GM21526 (cell line): ENCODE data around the gene PROM2.
"Not testable (repeated sequence)": the region's sequence is repeated elsewhere in the genome, so short reads cannot be mapped to it uniquely, and the experiment has no call there.

Experiments
- ATAC-seq: cut with Tn5 transposase; IDR thresholded peaks from one replicate; pipeline ENCODE4 v1.9.1; 2021; ENCODE audit warnings: moderate library complexity; ENCODE audit not compliant: unreplicated experiment, low FRiP score

The PROM2 gene, protein sequence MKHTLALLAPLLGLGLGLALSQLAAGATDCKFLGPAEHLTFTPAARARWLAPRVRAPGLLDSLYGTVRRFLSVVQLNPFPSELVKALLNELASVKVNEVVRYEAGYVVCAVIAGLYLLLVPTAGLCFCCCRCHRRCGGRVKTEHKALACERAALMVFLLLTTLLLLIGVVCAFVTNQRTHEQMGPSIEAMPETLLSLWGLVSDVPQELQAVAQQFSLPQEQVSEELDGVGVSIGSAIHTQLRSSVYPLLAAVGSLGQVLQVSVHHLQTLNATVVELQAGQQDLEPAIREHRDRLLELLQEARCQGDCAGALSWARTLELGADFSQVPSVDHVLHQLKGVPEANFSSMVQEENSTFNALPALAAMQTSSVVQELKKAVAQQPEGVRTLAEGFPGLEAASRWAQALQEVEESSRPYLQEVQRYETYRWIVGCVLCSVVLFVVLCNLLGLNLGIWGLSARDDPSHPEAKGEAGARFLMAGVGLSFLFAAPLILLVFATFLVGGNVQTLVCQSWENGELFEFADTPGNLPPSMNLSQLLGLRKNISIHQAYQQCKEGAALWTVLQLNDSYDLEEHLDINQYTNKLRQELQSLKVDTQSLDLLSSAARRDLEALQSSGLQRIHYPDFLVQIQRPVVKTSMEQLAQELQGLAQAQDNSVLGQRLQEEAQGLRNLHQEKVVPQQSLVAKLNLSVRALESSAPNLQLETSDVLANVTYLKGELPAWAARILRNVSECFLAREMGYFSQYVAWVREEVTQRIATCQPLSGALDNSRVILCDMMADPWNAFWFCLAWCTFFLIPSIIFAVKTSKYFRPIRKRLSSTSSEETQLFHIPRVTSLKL

DNA sequence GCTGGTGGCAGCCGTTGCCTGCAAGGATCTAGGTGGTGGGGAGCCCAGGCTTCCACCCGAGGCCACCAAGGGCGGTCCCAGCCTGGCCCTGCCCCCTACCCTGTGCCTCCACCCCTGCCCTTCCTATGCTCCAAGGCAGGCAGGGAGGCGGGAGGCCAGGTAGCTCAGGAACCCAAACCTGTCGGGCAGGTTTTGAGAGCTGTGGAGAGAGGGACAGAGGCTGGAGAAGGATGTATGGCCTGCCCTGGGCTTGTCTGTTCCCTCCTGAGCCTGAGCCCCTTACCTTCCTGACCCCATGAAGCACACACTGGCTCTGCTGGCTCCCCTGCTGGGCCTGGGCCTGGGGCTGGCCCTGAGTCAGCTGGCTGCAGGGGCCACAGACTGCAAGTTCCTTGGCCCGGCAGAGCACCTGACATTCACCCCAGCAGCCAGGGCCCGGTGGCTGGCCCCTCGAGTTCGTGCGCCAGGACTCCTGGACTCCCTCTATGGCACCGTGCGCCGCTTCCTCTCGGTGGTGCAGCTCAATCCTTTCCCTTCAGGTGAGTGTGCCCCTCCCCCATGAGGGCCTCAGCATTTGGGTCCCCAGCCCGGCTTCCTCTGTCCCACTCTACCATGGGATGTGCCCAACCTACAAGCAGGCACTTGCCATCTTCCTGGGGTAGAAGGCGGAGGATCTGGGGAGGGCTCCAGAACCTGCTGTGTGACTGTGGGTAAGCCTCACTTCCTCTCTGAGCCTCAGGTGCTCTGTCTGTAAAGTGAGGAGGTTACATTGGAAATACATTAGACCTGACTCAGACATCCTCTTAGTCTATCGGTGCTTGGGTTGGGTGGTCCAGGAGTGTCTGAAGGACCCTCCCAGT is at the start of gene PROM2:
Gene PROM2, plus strand, starts transcription at position 159 of the 860 bp plus-strand sequence. Its CDS starts 137 bp downstream, at position 296.
- no peak for ATAC-seq

DNA sequence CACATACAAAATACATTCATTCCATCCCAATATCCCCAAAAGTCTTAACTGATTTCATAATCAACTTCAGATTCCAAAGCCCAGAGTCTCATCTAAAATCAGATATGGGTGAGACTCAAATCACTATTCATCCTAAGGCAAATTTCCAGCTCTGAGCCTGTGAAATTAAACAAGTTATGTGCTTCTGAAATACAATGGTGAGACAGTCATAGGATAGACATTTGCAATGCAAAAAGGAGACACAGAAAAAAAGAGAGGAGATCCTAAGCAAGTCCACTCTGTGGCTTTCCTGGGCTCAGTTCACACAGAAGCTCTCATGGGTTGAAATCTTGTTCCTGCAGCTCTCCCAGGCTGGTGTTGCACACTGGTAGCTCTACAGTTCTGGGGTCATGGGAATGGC is 48.6 kb upstream of the PROM2 start:
- ATAC-seq, result no peak

DNA sequence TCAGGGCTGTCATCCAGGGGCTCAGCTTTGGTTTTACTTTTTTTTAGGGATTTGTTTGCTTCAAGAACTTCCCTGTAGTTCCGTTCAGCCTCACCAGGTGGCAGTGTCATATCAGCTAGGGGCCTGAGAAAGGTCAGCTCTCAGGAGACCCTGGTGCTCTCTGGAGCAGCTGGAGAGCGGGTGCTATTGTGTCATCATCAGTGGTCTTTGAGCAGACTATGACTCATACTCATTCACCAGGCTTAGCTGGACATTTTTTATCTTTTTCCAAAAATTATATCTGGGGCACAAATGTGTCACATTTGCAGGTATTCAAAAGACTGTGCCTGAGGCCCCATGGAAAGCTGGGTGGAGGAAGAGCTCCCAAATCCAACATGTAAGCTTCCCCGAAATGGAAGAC is 42.5 kb upstream of the PROM2 start:
- ATAC-seq, result no peak

DNA sequence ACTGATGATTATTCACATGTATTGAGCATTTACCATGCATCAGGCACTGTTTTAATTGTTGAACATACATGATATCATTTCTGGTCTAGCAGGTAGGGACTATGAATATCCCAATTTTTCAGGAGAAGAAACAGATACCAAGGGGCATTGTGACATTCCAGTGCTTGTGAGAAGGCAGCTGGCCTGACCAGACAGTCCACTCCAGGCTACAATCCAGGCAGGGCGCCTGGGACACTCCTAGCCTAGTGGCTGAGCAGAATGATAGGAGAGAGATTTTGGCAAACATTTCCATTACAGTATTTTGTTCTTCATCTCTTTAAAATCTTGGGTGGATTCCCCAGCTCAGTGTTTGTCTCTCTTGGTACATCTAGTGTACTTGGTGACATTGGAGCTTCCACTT is 42.0 kb upstream of the PROM2 start:
- no peak for ATAC-seq

DNA sequence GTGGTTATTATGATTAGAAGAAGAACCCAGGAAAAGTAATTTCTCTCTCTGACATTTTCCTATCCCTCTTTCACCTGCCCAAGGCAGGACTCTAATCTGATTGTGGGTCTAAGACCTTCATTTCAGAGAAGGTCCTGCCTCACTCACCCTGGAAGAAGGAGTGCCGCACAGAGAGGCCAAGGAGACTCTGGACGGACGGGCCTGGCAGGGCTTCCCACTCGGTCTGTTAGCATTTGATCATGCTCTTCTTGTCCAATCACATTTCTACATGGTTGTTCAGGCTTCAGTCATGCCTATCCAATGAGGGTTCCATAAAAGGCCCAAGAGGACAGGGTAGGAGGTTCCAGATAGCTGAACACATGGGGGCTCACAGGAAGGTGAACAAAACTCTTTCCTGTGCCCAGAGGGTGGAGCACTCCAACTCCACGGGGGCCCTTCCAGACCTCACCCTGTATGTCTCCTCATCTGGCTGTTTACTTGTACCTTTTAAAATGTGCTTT is 39.9 kb upstream of the PROM2 start:
- ATAC-seq, result no peak

DNA sequence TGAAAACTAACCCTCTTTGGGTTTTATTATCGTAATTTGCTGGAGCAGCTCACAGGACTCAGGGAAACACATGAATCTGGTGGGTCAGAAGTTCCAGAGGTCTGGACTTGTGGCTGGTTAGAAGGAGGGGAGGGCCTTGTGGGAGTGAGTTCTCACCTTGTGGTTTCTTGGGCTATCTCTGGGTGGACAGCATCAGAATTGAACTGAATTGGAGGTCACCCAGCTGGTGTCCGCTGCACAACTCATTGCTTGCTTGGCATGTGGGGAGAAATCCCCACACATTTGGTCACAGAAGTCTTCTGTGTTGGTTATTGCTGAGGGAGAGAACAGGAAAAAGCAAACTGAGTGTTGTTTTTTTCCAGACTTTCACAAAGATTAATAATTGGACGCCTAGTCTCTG is 39.4 kb upstream of the PROM2 start:
- no peak for ATAC-seq

DNA sequence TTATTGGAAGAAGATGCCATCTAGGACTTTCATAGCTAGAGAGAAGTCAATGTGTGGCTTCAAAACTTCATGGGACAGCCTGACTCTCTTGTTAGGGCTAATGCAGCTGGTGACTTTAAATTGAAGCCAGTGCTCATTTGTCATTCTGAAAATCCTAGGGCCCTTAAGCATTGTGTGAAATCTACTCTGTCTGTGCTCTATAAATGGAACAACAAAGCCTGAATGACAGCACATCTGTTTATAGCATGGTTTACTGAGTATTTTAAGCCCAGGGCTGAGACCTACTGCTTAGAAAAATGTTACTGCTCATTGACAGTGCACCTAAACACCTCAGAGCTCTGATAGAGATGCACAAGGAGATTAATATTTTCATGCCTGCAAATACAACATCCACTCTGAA is 36.1 kb upstream of the PROM2 start:
- no peak for ATAC-seq

DNA sequence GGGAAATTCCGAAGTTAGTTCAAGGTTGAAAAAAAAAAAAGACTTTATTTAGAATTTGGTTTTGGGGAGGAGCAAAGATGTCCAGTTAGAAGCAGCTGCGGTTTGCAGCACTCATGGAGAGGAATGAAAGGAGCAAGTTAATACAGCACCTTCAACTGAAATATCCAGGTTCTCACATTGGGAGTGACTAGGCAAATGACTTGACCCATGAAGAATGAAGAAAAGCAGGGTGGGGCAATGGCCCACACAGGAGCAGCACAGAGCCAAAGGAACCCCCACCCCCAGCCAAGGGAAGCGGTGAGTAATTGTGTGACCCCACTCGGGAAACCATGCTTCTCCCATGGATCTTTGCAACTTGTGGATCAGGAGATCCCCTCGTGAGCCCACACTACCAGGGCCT is 34.2 kb upstream of the PROM2 start:
- no peak for ATAC-seq

DNA sequence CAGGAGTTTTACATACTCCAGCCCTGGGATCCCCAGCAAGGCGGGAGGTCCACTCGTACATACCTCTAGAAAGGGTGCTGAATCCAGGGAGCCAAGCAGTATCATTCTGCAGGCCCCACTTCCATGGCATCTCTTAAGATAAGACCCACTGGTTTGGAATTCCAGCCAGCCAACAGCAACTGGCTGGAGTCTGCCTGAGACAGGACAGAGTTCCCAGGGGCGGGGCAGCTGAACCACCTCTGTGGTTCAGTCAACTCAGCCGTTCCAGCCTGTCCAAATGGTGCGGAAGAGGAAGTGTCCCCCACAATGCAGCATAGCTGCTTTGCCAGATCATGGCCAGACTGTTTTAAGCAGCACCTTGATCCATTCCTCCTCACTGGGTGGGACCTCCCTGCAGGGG is 33.7 kb upstream of the PROM2 start:
- ATAC-seq, result no peak

DNA sequence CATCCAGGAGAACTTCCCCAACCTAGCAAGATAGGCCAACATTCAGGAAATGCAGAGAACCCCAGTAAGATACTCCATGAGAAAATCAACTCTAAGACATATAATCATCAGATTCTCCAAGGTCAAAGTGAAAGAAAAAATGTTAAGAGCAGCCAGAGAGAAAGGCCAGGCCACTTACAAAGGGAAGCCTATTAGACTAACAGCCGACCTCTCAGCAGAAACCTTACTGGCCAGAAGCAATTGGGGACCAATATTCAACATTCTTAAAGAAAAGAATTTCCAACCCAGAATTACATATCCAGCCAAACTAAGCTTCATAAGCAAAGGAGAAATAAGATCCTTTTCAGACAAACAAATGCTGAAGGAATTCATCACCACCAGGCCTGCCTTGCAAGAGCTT is 32.2 kb upstream of the PROM2 start:
- not testable (repeated sequence) for ATAC-seq

DNA sequence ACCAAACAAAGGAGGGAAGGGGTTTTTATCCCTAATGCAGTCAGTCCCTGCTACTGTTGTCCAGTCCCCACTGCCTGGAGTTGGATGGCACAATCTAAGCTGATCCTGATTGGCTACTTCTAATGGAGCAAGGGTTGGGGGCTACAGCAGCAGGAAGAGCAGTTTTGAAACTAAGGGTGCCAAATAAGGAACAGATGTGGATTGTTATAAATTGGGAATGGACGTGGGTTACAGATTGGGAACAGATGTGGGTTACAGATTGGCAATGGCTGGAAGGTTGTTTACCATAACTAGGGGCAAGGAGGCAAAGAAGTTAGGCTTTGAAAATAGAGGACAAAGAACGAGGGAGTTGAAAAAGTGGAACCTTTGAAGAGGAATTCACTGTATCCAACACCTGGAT is 16.0 kb upstream of the PROM2 start:
- ATAC-seq, result no peak

DNA sequence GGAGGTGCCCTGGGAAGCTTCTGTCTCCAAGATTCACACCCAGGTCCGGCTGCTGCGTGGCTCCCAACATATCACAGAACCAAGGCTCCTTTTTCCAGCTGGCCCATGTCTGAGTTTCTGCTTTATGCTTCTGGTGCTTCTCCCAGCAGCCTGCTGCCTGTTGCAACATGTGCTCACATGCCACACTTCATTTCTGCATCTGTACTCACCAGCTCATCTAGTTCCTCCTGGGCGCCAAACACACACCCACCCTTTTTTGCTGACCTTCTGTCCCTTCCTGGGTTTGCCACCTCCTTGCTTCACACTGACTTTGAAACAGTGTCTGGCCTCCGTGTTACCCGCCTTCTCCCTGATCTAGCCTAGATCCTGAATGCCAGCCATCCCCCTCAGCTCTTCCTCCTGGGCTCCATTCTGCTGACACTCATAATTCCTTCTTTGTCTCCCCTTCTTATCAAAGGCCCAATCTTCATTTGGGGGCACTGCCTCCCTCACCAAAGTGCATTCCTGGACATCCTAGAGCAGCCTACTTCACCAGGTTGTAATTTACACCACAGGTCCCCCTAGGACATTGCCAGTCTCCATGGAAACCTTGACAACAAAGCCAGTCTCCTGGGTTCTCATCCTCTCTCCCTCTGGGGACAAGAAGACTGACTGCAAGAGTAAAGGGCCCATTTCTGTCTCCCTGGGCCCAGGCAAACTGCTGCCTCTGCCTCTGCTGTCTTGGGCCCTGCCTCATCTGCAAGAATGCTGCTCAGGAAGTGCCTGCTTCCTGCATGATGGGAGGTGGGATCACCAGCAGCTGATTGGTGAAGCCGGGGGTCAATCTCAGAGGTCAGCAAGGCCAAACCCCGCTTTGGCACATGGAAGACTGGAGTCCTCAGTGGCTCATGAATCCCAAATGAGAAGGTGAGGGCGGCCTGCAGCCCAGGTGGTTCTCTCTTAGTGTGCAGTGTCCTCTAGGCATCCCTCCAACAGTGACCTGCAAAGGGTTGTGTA is 13.9 kb upstream of the PROM2 start:
- no peak for ATAC-seq

DNA sequence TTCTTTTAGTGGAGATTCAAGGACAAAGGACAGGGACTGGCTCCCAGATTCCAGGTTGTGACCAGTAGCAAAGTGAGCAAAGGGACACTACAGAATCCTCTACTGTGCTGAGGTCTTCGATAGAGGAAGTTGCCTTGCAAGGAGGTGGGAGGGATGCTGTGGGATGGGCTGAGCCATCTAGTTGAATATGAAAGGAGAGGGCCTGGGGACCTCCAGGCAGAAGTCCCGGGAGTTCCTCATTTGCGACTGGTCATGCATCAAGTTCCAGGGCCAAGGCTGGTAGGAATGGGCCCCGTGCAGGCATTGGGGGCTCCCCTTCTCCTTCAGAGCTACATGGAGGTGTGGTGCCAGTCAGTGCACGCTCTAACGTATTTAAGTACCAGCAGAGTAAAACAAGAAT is 12.6 kb upstream of the PROM2 start:
- no peak for ATAC-seq

DNA sequence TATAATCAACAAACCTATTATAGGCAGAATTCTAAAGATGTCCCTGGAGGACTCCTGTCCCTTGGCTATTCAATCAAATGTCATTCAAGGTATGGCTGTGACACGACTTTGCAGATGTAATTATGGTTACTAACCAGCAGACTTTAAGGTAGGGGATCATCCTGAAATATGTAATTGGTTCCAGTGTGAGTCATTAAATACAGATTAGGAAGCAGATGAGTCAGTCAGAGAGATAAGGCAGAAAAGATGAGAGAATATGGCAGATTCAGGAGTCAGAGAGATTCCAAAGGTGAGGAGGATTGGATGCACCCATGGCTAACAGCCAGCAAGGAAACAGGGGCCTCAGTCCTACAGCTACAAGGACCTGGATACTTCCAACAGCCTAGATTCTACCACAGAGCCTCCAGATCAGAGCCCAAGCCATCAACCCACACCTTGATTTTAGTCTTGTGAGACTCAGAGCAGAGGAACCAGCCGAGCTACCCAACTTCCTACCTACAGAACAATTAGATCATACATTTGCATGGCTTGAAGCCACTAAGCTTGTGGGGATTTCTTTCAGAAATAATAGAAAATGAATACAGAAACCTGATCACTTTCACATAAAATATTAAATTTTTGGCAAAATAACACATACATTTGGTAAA is 11.2 kb upstream of the PROM2 start:
- ATAC-seq, result no peak

DNA sequence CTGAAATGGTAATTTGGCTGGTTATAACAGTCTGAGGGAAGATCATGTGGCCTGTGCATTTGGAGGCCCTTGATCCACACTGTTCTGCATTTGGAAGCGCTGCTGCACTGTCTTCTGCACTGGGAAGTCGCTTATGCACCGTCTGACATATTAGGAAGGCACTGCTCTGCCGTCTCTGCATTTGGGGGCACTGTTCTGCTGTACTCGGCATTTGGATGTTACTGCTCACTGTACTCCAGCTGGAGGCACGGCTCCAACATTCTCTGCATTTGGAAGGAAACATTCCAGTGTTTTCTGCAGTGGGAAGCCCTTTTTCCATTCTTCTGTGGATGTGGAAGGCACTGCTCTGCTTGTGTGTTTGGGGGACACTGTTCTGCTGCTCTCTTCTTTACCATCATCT is 9.6 kb upstream of the PROM2 start:
- ATAC-seq, result no peak

DNA sequence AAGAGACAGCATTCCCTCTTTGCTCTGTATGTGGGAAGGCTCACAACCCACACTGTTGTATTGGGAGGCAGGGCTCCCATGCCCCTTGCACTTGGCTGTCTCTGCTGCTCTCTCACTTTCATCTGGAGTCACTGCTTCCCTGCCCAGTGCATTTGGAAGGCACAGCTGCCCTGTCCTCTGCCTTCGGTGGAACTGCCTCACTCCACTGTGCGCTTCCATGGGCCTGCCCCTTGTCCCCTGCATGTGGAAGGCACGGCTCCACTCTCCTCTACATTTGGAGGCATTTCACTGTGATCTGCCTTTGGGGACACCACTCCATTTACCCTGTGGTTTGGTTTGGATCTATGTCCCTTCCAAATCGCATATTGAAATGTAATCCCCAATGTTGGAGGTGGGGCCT is 9.1 kb upstream of the PROM2 start:
- no peak for ATAC-seq

DNA sequence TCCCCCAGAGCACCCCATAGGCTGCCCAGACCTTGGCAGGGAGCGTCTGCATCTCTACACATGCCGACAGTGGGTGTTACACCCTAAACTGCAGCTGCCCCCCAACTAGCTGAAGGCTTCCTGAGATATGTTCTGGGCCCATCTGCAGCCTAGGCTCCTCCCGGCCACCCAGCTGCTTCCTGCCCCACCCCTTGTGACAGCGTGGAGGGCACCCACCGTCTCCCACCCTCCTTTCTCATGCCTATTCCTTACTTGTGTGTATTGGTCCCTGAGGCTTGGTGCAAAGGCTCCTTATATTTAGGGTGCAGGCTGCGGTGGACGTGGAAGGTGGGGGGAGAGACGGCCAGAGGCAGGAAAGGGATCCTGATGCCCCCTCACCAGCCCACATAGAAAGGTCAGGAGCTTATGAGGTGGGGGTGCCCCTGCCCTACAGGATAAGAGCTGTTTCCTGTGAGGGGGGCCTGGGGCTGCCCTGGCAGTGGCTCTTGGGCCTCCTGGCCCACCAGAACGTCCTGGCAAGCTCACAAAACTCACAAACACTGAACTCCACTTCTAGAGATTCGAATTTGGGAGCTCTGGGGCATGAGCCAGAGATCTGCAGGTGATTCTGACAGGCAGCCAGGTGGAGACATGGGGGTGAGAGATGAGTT is 7.3 kb upstream of the PROM2 start:
- ATAC-seq, result no peak

DNA sequence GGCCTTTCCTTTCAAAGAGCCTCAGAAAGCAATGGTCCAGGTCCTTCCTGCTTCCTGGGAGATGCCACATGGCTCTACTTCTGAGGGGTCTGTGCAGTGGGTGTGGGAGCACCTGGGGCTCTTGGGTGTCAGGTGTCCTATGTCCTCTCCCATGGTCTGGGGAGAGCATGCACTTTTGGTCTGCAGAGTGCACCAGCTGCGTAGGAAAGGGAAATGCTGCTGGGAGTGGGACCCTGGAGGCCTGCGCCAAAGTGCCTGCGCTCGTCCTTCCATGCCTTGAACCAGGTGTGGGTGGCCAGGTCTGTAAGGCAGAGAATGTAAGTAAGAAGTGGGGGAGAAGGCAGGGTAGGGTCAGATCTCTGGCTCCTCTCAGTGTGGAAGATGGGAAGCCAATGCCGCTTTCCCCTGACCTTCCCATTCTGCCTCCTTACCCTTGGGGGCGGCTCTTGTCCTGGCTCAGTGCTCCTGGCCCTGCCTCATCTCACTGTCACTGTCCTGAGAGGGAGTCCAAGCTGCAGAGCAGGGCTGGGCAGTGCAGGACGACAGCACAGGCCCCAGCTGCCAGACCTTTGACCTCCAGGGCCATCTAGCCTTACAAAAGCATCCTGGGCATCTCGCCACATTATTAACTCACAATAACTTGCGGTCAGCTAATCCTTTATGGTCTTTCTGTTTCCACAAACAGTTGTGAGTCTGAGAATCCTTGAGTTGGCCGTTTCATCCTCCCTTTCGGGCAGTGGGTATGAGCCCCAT is 6.6 kb upstream of the PROM2 start:
- no peak for ATAC-seq
